GM19328 (cell line): ENCODE data around the gene CDKL5.

Source experiments
- ATAC-seq: cut with Tn5 transposase; IDR thresholded peaks from one replicate; pipeline ENCODE4 v1.9.1; 2021; ENCODE audit warnings: mild to moderate bottlenecking, moderate library complexity; ENCODE audit not compliant: unreplicated experiment

CDKL5 gene

GRCh38 chrX:18682979-18683387 lies 257.6 kb downstream of the CDKL5 start:
- no peak for ATAC-seq

- ATAC-seq = no peak
These were observed 262.6 kb downstream of the CDKL5 start for GRCh38 chrX:18687856-18688495.

- ATAC-seq = no peak
These were observed 266.0 kb downstream of the CDKL5 start for GRCh38 chrX:18691431-18691830.

GRCh38 chrX:18692541-18692940 lies 267.1 kb downstream of the CDKL5 start:
- ATAC-seq = no peak

- no peak for ATAC-seq
These were observed 271.2 kb downstream of the CDKL5 start for GRCh38 chrX:18696653-18697052.

GRCh38 chrX:18698737-18699650 lies 273.6 kb downstream of the CDKL5 start:
- no peak for ATAC-seq

- no peak for ATAC-seq
These were observed 276.4 kb downstream of the CDKL5 start for GRCh38 chrX:18701621-18702361.

GRCh38 chrX:18702362-18703195 lies 277.2 kb downstream of the CDKL5 start:
- no peak for ATAC-seq
